GM12892 (cell line): ENCODE measurements around the gene NRXN3.

ENCODE experiments used
- DNase-seq: peaks from one replicate; pipeline ENCODE4 v3.0.0; 2011; ENCODE audit not compliant: insufficient read length
- FAIRE-seq: peaks from 2 replicates; lab custom pipeline; 2011; peaks lifted over from hg19 to GRCh38; lab: Jason Lieb, UNC
- POLR2A ChIP-seq: IDR thresholded peaks from 2 replicates; pipeline ENCODE4 v1.6.1; 2011; ENCODE audit warnings: low read depth, low read length, control low read depth
- POLR2AphosphoS5 ChIP-seq: IDR thresholded peaks from 2 replicates; pipeline ENCODE4 v1.6.1; 2011; ENCODE audit warnings: low read depth, low read length, control low read depth
- TAF1 ChIP-seq: IDR thresholded peaks from 2 replicates; pipeline ENCODE4 v1.6.1; 2011; ENCODE audit warnings: low read depth, mild to moderate bottlenecking, control low read depth, low read length, borderline replicate concordance

NRXN3 gene

GRCh38 chr14:78921856-78922255 lies 751.7 kb downstream of the NRXN3 start:
- DNase-seq (no peak), FAIRE-seq (no peak)
- TF ChIP-seq TAF1 (no peak), POLR2AphosphoS5 (no peak), POLR2A (no peak)

DNA sequence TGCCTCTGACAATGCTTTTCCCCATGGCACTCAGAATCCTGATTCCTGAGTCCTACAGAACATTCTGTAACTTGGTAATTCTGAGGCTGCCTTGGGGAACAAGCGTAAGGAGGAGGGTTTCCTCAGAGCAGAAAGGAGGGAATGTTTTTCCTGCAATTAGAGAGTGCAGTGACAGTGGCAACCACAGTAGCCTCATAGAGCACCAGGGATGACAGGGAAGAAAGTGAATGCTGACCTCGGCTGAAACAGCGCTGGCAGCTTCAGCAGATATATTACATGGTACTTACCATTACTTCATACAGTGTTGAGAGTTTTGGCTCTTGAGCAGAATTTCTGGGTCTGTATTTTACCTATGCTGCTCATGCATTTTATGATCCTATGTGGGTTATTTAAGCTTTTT lies 757.1 kb downstream of the NRXN3 start:
- TF ChIP-seq POLR2AphosphoS5: no peak
- TF ChIP-seq TAF1: no peak
- no peak for TF ChIP-seq POLR2A
- FAIRE-seq: no peak
- no peak for DNase-seq

GRCh38 chr14:78933166-78933565 lies 763.0 kb downstream of the NRXN3 start:
- DNase-seq: no peak
- no peak for FAIRE-seq
- TF ChIP-seq TAF1 (no peak), POLR2A (no peak), POLR2AphosphoS5 (no peak)

GRCh38 chr14:78933948-78934524 lies 763.9 kb downstream of the NRXN3 start:
- FAIRE-seq: no peak

GRCh38 chr14:78946949-78947348 lies 776.8 kb downstream of the NRXN3 start:
- TF ChIP-seq TAF1: no peak
- no peak for TF ChIP-seq POLR2A
- no peak for TF ChIP-seq POLR2AphosphoS5
- no peak for FAIRE-seq
- DNase-seq: no peak

More at GRCh38 chr14:78933948-78934524, 763.9 kb downstream of the NRXN3 start:
- no peak for TF ChIP-seq TAF1
- no peak for TF ChIP-seq POLR2AphosphoS5
- TF ChIP-seq POLR2A: no peak
- no peak for DNase-seq

DNA sequence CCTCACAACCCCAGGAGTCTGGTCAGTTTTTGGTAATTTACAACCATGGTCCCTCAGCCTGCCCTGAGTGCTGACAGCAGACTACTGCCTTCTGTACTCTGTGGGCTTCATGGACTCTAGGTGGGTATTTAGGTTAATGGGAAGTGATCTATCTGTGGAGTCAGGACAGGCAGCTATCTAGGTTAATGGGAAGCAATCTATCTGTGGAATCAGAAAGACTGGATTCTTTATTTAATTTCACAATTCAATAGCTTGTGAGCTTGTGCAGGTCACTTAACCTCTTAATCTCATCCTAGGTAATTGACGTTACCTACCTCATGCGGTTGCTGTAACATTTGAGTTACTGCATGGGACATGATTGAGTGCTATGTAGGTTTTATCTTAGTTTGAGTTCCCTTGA lies 777.5 kb downstream of the NRXN3 start:
- DNase-seq (no peak), FAIRE-seq (no peak)
- no peak for TF ChIP-seq POLR2AphosphoS5
- TF ChIP-seq TAF1: no peak
- no peak for TF ChIP-seq POLR2A

GRCh38 chr14:78950649-78951048 lies 780.5 kb downstream of the NRXN3 start:
- TF ChIP-seq POLR2AphosphoS5 (no peak), POLR2A (no peak), TAF1 (no peak)
- DNase-seq (no peak), FAIRE-seq (no peak)

- TF ChIP-seq POLR2A (no peak), TAF1 (no peak), POLR2AphosphoS5 (no peak)
- FAIRE-seq: no peak
- DNase-seq: no peak
These were observed 781.4 kb downstream of the NRXN3 start for GRCh38 chr14:78951602-78952001.

- FAIRE-seq (peak; percentile 90), DNase-seq (peak; percentile 27)
- TF ChIP-seq POLR2A: no peak
- no peak for TF ChIP-seq POLR2AphosphoS5
These were observed 789.6 kb downstream of the NRXN3 start for GRCh38 chr14:78959674-78960264.

DNA sequence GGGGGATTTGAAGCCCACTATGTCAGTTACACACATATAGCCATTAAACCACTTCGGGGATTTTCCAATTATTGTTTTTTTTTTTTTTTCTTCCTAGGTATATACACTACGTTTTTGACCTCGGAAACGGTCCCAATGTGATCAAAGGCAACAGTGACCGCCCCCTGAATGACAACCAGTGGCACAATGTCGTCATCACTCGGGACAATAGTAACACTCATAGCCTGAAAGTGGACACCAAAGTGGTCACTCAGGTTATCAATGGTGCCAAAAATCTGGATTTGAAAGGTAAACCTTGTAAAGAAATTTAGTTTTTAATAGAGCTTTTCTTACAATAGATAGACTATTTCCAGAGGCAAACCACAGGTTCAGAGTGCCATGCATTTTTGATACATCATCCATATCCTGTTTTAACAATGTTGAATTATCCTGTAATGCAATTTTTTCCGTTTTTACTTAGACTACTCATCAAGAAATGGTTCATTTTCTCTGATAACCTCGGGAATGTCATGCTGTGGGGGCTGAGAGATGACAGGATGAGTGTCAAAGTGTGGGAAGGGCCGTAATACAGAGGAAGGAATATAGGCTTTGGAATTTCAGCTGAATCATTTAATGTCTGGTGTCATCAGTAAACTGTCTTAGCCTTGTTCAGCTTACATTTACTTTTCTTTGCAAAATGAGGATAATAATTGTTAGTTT lies 797.1 kb downstream of the NRXN3 start:
- FAIRE-seq: no peak
- TF ChIP-seq TAF1 (no peak), POLR2A (no peak), POLR2AphosphoS5 (no peak)
- DNase-seq: no peak

DNA sequence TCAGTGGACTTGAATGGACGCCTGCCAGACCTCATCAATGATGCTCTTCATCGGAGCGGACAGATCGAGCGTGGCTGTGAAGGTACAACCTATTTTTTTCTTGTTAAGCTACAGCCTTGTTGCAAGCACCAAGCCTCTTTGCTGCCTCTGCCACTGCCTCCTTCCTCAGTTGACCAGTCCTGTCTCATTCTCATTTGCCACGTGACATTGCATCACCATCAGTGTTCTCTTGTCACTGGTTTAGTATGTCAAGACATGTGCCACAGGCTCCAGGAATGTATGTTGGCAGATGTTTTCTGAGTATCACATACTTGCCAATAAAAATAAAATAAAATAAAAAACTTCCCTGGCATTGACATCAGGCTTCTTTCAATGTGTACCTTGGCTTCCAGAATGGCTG lies 798.1 kb downstream of the NRXN3 start:
- FAIRE-seq: no peak
- no peak for DNase-seq
- TF ChIP-seq POLR2A (no peak), TAF1 (no peak), POLR2AphosphoS5 (no peak)

DNA sequence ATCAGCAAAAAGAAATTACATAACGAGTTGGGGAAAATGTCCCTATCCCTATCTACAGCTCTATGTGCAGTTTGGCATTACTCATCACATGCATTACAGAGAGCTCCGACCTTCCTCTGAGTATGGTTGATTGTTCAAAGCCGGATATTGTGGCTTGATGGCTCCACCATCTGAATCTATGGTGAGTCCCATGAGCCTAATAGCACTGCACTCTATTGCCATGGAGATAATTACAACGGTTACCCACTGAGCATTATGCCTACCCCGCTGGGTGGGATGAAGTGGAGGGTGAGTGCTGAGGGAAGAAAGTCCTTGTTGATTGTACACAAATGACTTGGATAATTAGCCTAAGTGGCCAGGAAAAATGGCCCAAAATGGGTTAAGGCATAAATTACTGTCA lies 800.5 kb downstream of the NRXN3 start:
- DNase-seq (no peak), FAIRE-seq (no peak)
- TF ChIP-seq TAF1: no peak
- TF ChIP-seq POLR2A: no peak
- TF ChIP-seq POLR2AphosphoS5: no peak
